Osteoblast (primary cell): ENCODE data around the gene RASGRF2. TPM values are rescaled to one million over a fixed set of nuclear protein-coding genes. Genes with fewer than 3 reads are reported as not detected.

Experiments
- DNase-seq: peaks from one replicate; pipeline ENCODE4 v3.0.0; 2011; ENCODE audit warnings: low spot score, mixed read lengths; ENCODE audit not compliant: insufficient read length; ENCODE audit errors: missing footprints
- H2AFZ ChIP-seq: 2 replicates; pipeline ENCODE4 v1.6.0; 2011; ENCODE audit warnings: mild to moderate bottlenecking, low read length
- H3K27ac ChIP-seq: 2 replicates; pipeline ENCODE4 v1.5.1; 2011; ENCODE audit warnings: mild to moderate bottlenecking, low read depth, low read length, moderate library complexity
- H3K27me3 ChIP-seq: 2 replicates; pipeline ENCODE4 v1.6.0; 2012; ENCODE audit warnings: mild to moderate bottlenecking, control low read depth, inconsistent platforms, low read length, moderate library complexity; ENCODE audit not compliant: insufficient read depth
- H3K36me3 ChIP-seq: 2 replicates; pipeline ENCODE4 v1.5.1; 2011; ENCODE audit warnings: mild to moderate bottlenecking, low read length, control low read depth, moderate library complexity; ENCODE audit not compliant: insufficient read depth
- H3K4me1 ChIP-seq: 2 replicates; pipeline ENCODE4 v1.5.1; 2011; ENCODE audit warnings: mild to moderate bottlenecking, low read length, control low read depth, moderate library complexity; ENCODE audit not compliant: insufficient read depth
- H3K4me2 ChIP-seq: 2 replicates; pipeline ENCODE4 v1.6.0; 2011; ENCODE audit warnings: mild to moderate bottlenecking, low read length; ENCODE audit not compliant: insufficient read depth
- H3K4me3 ChIP-seq: fragments of 200-600 bp; sonication (generic); 3 replicates; pipeline ENCODE4 v1.5.1; 2012; ENCODE audit warnings: mild to moderate bottlenecking, low read length, inconsistent platforms; ENCODE audit not compliant: insufficient read depth
- H3K79me2 ChIP-seq: 2 replicates; pipeline ENCODE4 v1.6.0; 2012; ENCODE audit warnings: mild to moderate bottlenecking, low read length, control low read depth, inconsistent platforms; ENCODE audit not compliant: insufficient read depth
- H3K9me3 ChIP-seq: 2 replicates; pipeline ENCODE4 v1.5.1; 2011; ENCODE audit warnings: low read depth, low read length, control low read depth
- H4K20me1 ChIP-seq: 2 replicates; pipeline ENCODE4 v1.6.0; 2012; ENCODE audit warnings: mild to moderate bottlenecking, low read length, control low read depth; ENCODE audit not compliant: insufficient read depth
- total RNA-seq: library from RNA; depleted of rRNA; stranded (reverse); fragments of >200 nt; gene quantifications from 2 replicates; pipeline ENCODE4 v1.2.3, GENCODE V29; 2012
- TF ChIP-seq, protein P1 (sequence below): IDR thresholded peaks from 2 replicates; pipeline ENCODE4 v1.5.1; 2011; ENCODE audit warnings: mild to moderate bottlenecking, low read depth, low read length, moderate library complexity; ENCODE audit errors: extremely low read depth

The RASGRF2 gene
- total RNA-seq, 1 donor = under 0.01 TPM

- TF ChIP-seq, protein P1, sequence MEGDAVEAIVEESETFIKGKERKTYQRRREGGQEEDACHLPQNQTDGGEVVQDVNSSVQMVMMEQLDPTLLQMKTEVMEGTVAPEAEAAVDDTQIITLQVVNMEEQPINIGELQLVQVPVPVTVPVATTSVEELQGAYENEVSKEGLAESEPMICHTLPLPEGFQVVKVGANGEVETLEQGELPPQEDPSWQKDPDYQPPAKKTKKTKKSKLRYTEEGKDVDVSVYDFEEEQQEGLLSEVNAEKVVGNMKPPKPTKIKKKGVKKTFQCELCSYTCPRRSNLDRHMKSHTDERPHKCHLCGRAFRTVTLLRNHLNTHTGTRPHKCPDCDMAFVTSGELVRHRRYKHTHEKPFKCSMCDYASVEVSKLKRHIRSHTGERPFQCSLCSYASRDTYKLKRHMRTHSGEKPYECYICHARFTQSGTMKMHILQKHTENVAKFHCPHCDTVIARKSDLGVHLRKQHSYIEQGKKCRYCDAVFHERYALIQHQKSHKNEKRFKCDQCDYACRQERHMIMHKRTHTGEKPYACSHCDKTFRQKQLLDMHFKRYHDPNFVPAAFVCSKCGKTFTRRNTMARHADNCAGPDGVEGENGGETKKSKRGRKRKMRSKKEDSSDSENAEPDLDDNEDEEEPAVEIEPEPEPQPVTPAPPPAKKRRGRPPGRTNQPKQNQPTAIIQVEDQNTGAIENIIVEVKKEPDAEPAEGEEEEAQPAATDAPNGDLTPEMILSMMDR = no peak
- Histone ChIP-seq H3K27me3 (no peaks in the 10 kb centered on the region), H3K4me3 (no peak overlapping the region), H3K79me2 (no peaks in the 10 kb centered on the region), H2AFZ (no peak overlapping the region), H3K36me3 (no peaks in the 10 kb centered on the region), H3K9me3 (no peaks in the 10 kb centered on the region), H3K27ac (no peak overlapping the region), H3K4me2 (no peak overlapping the region), H4K20me1 (no peaks in the 10 kb centered on the region), H3K4me1 (no peaks in the 10 kb centered on the region)
- DNase-seq = no peak
These were observed 145.2 kb downstream of the RASGRF2 start for GRCh38 chr5:81105261-81105877.

- no peaks in the 10 kb centered on the region for H4K20me1 ChIP-seq
- H3K27me3 ChIP-seq = peaks cover 10% of the 10 kb centered on the region
- H3K27ac ChIP-seq = no peak overlapping the region
- no peak overlapping the region for H3K4me2 ChIP-seq
- H2AFZ ChIP-seq = no peak overlapping the region
- no peaks in the 10 kb centered on the region for H3K79me2 ChIP-seq
- H3K36me3 ChIP-seq = no peaks in the 10 kb centered on the region
- no peaks in the 10 kb centered on the region for H3K4me1 ChIP-seq
- H3K4me3 ChIP-seq = no peak overlapping the region
- no peak for DNase-seq
- no peaks in the 10 kb centered on the region for H3K9me3 ChIP-seq
- TF ChIP-seq, protein P1 = no peak
These were observed 155.1 kb downstream of the RASGRF2 start for GRCh38 chr5:81115261-81115660.

- Histone ChIP-seq H3K4me3 (no peak overlapping the region), H3K4me1 (no peaks in the 10 kb centered on the region), H3K27me3 (peaks cover 16% of the 10 kb centered on the region), H3K36me3 (no peaks in the 10 kb centered on the region), H3K9me3 (no peaks in the 10 kb centered on the region), H3K4me2 (no peak overlapping the region), H2AFZ (no peak overlapping the region), H3K79me2 (no peaks in the 10 kb centered on the region), H3K27ac (no peak overlapping the region), H4K20me1 (no peaks in the 10 kb centered on the region)
- TF ChIP-seq, protein P1 = no peak
- no peak for DNase-seq
These were observed 157.4 kb downstream of the RASGRF2 start for GRCh38 chr5:81117566-81117965.

DNA sequence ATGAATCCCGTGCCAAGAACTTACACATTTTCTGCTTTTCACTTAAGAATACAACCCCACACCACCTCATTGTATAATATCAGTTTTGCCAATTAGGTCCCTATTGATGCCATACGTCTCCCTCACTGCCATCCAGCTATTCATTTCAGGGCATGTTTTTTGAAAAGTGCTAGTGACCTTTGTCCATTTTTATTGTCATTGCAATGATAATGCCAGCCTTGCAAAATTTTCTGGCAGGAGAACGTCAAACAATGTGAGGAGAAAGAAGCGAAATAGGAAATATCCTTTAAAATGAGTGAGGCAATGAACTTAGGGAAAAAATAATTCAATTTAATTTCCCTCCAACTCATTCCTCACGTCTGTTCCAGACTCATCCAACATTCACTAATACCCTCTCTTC lies 161.1 kb downstream of the RASGRF2 start:
- TF ChIP-seq, protein P1 = no peak
- Histone ChIP-seq H2AFZ (no peak overlapping the region), H3K27me3 (peaks cover 18% of the 10 kb centered on the region), H3K4me1 (no peaks in the 10 kb centered on the region), H3K4me2 (no peak overlapping the region), H4K20me1 (no peaks in the 10 kb centered on the region), H3K4me3 (no peak overlapping the region), H3K27ac (no peak overlapping the region), H3K36me3 (no peaks in the 10 kb centered on the region), H3K9me3 (no peaks in the 10 kb centered on the region), H3K79me2 (no peaks in the 10 kb centered on the region)
- DNase-seq = no peak
